RWPE2 (cell line): ENCODE data around the gene LDLRAD4.

Experiments used
- ATAC-seq: fragments of 200-7000 bp; cut with Tn5 transposase; 3 replicates; pipeline ENCODE4 v1.9.1; 2021; ENCODE audit warnings: low read depth
- DNase-seq: peaks from one replicate; pipeline ENCODE4 v3.0.0-alpha.2; 2020; ENCODE audit warnings: low spot score
- H3K27ac ChIP-seq: fragments of 450-650 bp; 2 replicates; pipeline ENCODE4 v1.5.1; 2017; ENCODE audit warnings: mild to moderate bottlenecking; ENCODE audit not compliant: poor library complexity, severe bottlenecking
- H3K27me3 ChIP-seq: fragments of 250-450 bp; sonication (Bioruptor Pico); 2 replicates; pipeline ENCODE4 v1.5.1; 2021; ENCODE audit warnings: mild to moderate bottlenecking, moderate library complexity; ENCODE audit not compliant: insufficient read depth, poor library complexity, severe bottlenecking
- H3K36me3 ChIP-seq: fragments of 250-450 bp; sonication (Bioruptor Pico); 2 replicates; pipeline ENCODE4 v1.5.1; 2020; ENCODE audit warnings: low read depth, mild to moderate bottlenecking, moderate library complexity
- H3K4me1 ChIP-seq: fragments of 250-450 bp; sonication (Bioruptor Pico); 2 replicates; pipeline ENCODE4 v1.5.1; 2021; ENCODE audit warnings: mild to moderate bottlenecking, moderate library complexity; ENCODE audit not compliant: insufficient read depth, poor library complexity, severe bottlenecking
- H3K4me3 ChIP-seq: fragments of 250-450 bp; sonication (Bioruptor Pico); 2 replicates; pipeline ENCODE4 v1.5.1; 2021; ENCODE audit warnings: mild to moderate bottlenecking, moderate library complexity; ENCODE audit not compliant: severe bottlenecking
- H3K9me3 ChIP-seq: fragments of 250-450 bp; sonication (Bioruptor Pico); 2 replicates; pipeline ENCODE4 v1.5.1; 2021; ENCODE audit warnings: mild to moderate bottlenecking, moderate library complexity; ENCODE audit not compliant: severe bottlenecking
- TF ChIP-seq, protein P1 (sequence below): fragments of 450-650 bp; IDR thresholded peaks from one replicate; pipeline ENCODE4 v1.5.1; 2017; ENCODE audit warnings: mild to moderate bottlenecking, moderate library complexity; ENCODE audit not compliant: poor library complexity, severe bottlenecking

Gene LDLRAD4

DNA sequence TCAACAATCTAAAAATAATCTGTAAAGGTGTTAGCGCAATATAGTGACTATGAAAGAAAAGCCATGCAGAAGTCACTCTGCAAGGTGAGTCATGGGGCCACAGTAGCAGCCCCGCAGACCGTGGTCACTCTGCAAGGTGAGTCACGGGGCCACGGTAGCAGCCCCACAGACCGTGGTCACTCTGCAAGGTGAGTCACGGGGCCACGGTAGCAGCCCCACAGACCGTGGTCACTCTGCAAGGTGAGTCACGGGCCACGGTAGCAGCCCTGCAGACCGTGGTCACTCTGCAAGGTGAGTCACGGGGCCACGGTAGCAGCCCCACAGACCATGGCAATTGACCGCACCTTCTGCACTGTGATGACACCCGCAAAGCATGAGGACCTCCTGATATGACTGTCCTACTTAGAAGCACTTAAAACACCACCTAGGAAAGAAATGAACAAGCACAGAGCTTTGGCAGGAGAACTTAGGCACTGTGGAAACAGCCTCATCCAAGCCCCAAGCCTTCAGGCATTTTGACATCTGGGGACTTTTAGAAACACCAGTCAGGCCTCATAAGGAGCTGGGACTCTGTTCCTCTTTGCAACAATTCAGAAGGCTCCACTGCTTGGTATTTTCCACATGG lies 70.1 kb downstream of the LDLRAD4 start:
- TF ChIP-seq, protein P1, sequence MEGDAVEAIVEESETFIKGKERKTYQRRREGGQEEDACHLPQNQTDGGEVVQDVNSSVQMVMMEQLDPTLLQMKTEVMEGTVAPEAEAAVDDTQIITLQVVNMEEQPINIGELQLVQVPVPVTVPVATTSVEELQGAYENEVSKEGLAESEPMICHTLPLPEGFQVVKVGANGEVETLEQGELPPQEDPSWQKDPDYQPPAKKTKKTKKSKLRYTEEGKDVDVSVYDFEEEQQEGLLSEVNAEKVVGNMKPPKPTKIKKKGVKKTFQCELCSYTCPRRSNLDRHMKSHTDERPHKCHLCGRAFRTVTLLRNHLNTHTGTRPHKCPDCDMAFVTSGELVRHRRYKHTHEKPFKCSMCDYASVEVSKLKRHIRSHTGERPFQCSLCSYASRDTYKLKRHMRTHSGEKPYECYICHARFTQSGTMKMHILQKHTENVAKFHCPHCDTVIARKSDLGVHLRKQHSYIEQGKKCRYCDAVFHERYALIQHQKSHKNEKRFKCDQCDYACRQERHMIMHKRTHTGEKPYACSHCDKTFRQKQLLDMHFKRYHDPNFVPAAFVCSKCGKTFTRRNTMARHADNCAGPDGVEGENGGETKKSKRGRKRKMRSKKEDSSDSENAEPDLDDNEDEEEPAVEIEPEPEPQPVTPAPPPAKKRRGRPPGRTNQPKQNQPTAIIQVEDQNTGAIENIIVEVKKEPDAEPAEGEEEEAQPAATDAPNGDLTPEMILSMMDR: no peak
- DNase-seq (no peak), ATAC-seq (no peak)
- Histone ChIP-seq H3K27ac (no peak overlapping the region), H3K36me3 (no peaks in the 10 kb centered on the region), H3K27me3 (no peaks in the 10 kb centered on the region), H3K4me1 (no peaks in the 10 kb centered on the region), H3K9me3 (no peaks in the 10 kb centered on the region), H3K4me3 (no peak overlapping the region)

GRCh38 chr18:13289481-13290205 lies 71.1 kb downstream of the LDLRAD4 start:
- ATAC-seq (no peak), DNase-seq (no peak)
- TF ChIP-seq, protein P1: no peak
- H3K9me3 ChIP-seq: no peaks in the 10 kb centered on the region
- H3K36me3 ChIP-seq: no peaks in the 10 kb centered on the region
- no peak overlapping the region for H3K27ac ChIP-seq
- no peaks in the 10 kb centered on the region for H3K27me3 ChIP-seq
- H3K4me3 ChIP-seq: no peak overlapping the region
- H3K4me1 ChIP-seq: no peaks in the 10 kb centered on the region

GRCh38 chr18:13290856-13291271 lies 72.3 kb downstream of the LDLRAD4 start:
- H3K4me3 ChIP-seq: no peak overlapping the region
- ATAC-seq (no peak), DNase-seq (no peak)
- H3K9me3 ChIP-seq: no peaks in the 10 kb centered on the region
- TF ChIP-seq, protein P1: no peak
- no peaks in the 10 kb centered on the region for H3K4me1 ChIP-seq
- H3K27ac ChIP-seq: no peak overlapping the region
- no peaks in the 10 kb centered on the region for H3K36me3 ChIP-seq
- no peaks in the 10 kb centered on the region for H3K27me3 ChIP-seq

- no peaks in the 10 kb centered on the region for H3K9me3 ChIP-seq
- H3K27ac ChIP-seq: no peak overlapping the region
- TF ChIP-seq, protein P1: no peak
- no peak overlapping the region for H3K4me3 ChIP-seq
- DNase-seq: no peak
- no peak for ATAC-seq
- H3K36me3 ChIP-seq: no peaks in the 10 kb centered on the region
- no peaks in the 10 kb centered on the region for H3K27me3 ChIP-seq
- no peaks in the 10 kb centered on the region for H3K4me1 ChIP-seq
These were observed 72.7 kb downstream of the LDLRAD4 start for GRCh38 chr18:13291299-13291698.
